Loucy (cell line): ENCODE data around the gene HSD17B14.
"Not testable (repeated sequence)": the region's sequence is repeated elsewhere in the genome, so short reads cannot be mapped to it uniquely, and the experiment has no call there.

ENCODE experiments used
- EZH2phosphoT487 ChIP-seq: fragments of 200-600 bp; IDR thresholded peaks from 2 replicates; pipeline ENCODE4 v1.6.1; 2018; ENCODE audit warnings: antibody characterized with exemption, mild to moderate bottlenecking, moderate library complexity, borderline replicate concordance
- TF ChIP-seq, protein P1 (sequence below): fragments of 200-600 bp; sonication (generic); conservative IDR thresholded peaks from 2 replicates; pipeline ENCODE4 v1.5.1; 2014; ENCODE audit warnings: mild to moderate bottlenecking, antibody characterized with exemption, low read length

- TF ChIP-seq, protein P1, sequence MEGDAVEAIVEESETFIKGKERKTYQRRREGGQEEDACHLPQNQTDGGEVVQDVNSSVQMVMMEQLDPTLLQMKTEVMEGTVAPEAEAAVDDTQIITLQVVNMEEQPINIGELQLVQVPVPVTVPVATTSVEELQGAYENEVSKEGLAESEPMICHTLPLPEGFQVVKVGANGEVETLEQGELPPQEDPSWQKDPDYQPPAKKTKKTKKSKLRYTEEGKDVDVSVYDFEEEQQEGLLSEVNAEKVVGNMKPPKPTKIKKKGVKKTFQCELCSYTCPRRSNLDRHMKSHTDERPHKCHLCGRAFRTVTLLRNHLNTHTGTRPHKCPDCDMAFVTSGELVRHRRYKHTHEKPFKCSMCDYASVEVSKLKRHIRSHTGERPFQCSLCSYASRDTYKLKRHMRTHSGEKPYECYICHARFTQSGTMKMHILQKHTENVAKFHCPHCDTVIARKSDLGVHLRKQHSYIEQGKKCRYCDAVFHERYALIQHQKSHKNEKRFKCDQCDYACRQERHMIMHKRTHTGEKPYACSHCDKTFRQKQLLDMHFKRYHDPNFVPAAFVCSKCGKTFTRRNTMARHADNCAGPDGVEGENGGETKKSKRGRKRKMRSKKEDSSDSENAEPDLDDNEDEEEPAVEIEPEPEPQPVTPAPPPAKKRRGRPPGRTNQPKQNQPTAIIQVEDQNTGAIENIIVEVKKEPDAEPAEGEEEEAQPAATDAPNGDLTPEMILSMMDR = not testable (repeated sequence)
- not testable (repeated sequence) for TF ChIP-seq EZH2phosphoT487
Observed at GRCh38 chr19:48876043-48876981, 40.0 kb upstream of the HSD17B14 start.
